ENCODE results near the gene SOAT2. TPM values are rescaled to one million over a fixed set of nuclear protein-coding genes. Genes with fewer than 3 reads are reported as not detected.

The SOAT2 gene
- total RNA-seq, 6 donors from 2014 or later: 0.11 to 3.1 (median 0.13) TPM; not detected in 3

DNA sequence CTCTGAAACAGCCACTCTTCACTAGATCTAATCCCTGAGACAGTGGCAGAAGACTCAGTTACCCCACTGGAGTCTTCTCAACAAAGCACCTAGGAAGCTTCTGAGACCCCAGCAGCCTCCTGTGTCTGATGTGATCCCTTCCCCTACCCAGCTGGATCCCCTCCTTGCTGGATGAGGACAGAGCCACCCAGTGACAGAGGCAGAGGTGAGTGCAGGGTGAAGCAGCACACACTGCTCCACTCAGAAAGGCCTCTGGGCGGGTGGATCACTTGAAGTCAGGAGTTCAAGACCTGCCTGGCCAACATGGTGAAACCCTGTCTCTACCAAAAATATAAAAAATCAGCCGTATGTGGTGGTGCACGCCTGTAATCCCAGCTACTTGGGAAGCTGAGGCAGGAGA, 26.8 kb upstream of the SOAT2 start:
- peaks cover 43 to 72% (median 61%) of the 10 kb centered on the region in 4 donors for H3K4me1 ChIP-seq
- H3K9me3 ChIP-seq: no peaks in the 10 kb centered on the region
- ATAC-seq (ENCODE audit: low FRiP score in 2 of 2) (no peak), DNase-seq (no peak)
- TF ChIP-seq EP300 (IDR thresholded peaks at IDR 0.05) (no peak), POLR2AphosphoS5 (IDR thresholded peaks at IDR 0.05) (no peak), POLR2A (IDR thresholded peaks at IDR 0.05) (no peak)
- TF ChIP-seq, protein P1, sequence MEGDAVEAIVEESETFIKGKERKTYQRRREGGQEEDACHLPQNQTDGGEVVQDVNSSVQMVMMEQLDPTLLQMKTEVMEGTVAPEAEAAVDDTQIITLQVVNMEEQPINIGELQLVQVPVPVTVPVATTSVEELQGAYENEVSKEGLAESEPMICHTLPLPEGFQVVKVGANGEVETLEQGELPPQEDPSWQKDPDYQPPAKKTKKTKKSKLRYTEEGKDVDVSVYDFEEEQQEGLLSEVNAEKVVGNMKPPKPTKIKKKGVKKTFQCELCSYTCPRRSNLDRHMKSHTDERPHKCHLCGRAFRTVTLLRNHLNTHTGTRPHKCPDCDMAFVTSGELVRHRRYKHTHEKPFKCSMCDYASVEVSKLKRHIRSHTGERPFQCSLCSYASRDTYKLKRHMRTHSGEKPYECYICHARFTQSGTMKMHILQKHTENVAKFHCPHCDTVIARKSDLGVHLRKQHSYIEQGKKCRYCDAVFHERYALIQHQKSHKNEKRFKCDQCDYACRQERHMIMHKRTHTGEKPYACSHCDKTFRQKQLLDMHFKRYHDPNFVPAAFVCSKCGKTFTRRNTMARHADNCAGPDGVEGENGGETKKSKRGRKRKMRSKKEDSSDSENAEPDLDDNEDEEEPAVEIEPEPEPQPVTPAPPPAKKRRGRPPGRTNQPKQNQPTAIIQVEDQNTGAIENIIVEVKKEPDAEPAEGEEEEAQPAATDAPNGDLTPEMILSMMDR (IDR thresholded peaks at IDR 0.05): no peak
- no peaks in the 10 kb centered on the region for H3K27me3 ChIP-seq
- WGBS, 2 donors: 93 to 97% methylated on average over 2 to 3 of the region's 3 CpGs
- H3K27ac ChIP-seq: peak overlapping the region in 3 of 4 donors; percentile 4 to 91 (median 12)
- H3K4me3 ChIP-seq: no peak overlapping the region
- peaks cover 0 to 47% (median 21%) of the 10 kb centered on the region in 4 donors for H3K36me3 ChIP-seq

DNA sequence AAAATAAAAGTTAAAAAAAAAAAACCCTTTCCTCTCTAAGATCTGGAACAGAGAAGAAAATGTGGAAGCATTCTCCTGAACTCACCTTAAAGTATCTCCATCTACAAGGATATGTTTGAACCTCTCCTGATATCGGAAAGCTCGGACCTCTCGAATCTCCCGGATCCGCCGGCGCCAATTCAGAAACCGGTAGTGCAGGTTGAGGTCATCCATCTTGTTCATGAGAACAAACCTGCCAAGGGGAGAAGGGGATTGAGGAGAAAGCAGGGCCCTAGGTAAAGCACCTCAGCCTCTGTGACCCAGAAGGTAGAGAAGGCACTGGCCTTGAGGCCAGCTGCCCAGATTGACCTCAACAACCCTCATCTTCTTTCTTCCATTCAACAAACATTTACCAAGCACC, 26.3 kb upstream of the SOAT2 start:
- TF ChIP-seq, protein P1 (IDR thresholded peaks at IDR 0.05): no peak
- no peak for TF ChIP-seq POLR2A (IDR thresholded peaks at IDR 0.05)
- no peak for TF ChIP-seq POLR2AphosphoS5 (IDR thresholded peaks at IDR 0.05)
- TF ChIP-seq EP300 (IDR thresholded peaks at IDR 0.05): no peak
- DNase-seq (no peak), ATAC-seq (ENCODE audit: low FRiP score in 2 of 2) (no peak)
- WGBS, 2 donors: 66 to 79% methylated on average over 8 of the region's 8 CpGs
- peaks cover 0 to 45% (median 21%) of the 10 kb centered on the region in 4 donors for H3K36me3 ChIP-seq
- H3K4me1 ChIP-seq: peaks cover 37 to 66% (median 56%) of the 10 kb centered on the region in 4 donors
- peak overlapping the region in 3 of 4 donors; percentile 48 to 91 (median 64) for H3K27ac ChIP-seq
- no peaks in the 10 kb centered on the region for H3K27me3 ChIP-seq
- H3K4me3 ChIP-seq: no peak overlapping the region
- no peaks in the 10 kb centered on the region for H3K9me3 ChIP-seq

DNA sequence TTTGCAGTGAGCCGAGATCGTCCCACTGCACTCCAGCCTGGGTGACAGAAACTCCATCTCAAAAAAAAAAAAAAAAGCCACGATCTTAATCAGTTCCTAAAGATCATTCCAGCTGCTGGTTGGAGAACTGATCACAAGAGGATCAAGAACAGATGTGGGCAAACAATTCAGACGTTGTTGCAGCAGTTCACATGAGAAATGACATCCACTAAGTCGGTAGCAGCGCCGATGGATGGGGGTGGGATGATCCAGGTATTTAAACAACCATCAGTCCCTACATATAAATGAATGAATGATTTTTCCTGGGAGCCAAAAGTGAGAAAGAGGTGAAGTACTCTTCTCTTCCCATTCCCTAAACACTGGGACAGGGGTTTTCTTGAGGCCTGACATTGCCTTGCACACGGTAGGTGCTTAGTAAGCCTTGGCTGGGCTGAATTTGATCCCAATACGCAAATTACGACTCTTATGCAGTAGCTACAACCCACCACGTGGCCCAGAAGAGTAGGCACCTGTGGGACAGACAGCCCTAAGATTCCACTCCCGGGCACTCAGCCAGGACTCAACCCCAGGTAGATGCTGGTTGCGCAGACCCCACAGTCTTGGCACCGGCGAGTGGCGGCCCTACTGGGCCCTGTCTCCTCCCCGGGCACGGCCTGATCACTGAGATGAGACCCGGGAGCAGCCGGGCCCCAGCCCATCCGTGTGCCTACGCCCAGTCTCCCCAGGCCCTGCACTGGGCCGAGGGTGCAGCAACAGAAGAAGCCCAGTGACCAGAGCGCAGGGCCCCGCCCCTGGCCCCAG, 24.7 kb upstream of the SOAT2 start:
- 35 to 46% methylated on average over 10 to 14 of the region's 25 CpGs for WGBS, 2 donors
- H3K4me1 ChIP-seq: peaks cover 23 to 52% (median 41%) of the 10 kb centered on the region in 4 donors
- ATAC-seq (ENCODE audit: low FRiP score in 2 of 2): peak; percentile 0 to 36

DNA sequence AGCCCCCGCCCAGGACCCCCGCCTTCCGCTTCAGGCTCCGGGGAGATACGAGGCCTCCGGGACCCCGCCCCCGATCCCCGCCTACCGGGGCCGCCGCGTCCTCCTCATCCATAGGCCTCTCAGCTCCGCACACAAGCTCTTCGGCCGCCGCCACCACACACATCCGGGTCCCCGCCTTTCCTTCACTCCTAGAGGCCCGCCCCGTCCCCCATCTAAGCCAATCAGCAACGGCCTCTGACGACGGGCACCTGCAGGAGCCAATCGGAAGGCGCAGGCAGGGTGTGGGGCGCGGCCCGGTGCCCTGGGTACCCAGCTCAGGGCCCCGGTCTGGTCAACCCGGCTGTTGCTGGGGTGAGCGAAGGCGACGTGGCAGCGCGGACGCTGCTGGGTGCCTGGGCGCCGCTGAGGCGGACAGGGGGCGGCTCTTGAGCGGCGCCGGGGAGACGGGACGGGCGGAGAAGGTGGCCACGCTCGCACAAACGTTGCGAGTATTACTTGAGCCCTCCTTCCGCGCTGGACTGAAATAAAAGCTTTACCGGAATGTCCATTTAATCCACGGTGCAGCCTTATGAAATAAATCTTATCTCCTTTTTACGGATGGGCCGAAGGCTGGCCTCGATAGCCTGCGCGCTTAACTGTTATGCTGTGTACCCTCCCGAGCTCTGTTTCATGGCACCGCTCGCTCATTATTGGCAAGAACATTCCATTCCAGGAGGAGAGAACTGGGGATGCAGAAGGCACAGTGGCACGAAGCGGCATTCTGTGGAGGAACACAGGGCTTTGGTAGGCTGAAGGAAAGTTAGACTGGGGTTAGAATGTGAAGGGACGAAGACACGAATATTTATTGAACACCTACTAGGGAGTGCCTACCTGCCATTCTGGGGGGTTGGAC, 23.8 kb upstream of the SOAT2 start, which contains the start of gene SPRYD3:
Gene SPRYD3, minus strand, starts transcription at position 165 of the 892 bp plus-strand sequence. Its CDS starts 57 bp downstream, at position 108.
- Histone ChIP-seq H3K4me3 (peak within 1 kb of the TSS; percentile 52 to 79 (median 66)), H3K36me3 (peaks cover 0 to 28% (median 17%) of the 10 kb centered on the region in 4 donors), H3K27ac (peak within 1 kb of the TSS; percentile 87 to 93 (median 91)), H3K9me3 (no peaks in the 10 kb centered on the region), H3K4me1 (peaks cover 16 to 43% (median 34%) of the 10 kb centered on the region in 4 donors), H3K27me3 (no peaks in the 10 kb centered on the region)
- TF ChIP-seq EP300 (IDR thresholded peaks at IDR 0.05) (no peak), POLR2A (IDR thresholded peaks at IDR 0.05) (peak in 3 of 4 donors; percentile 84 to 96 (median 88)), POLR2AphosphoS5 (IDR thresholded peaks at IDR 0.05) (peak; percentile 83 to 90)
- TF ChIP-seq, protein P1 (IDR thresholded peaks at IDR 0.05): peak in 1 of 6 experiments; percentile 11
- ATAC-seq (ENCODE audit: low FRiP score in 2 of 2): peak; percentile 99 to 100
- WGBS, 2 donors: 2 to 23% methylated on average over 6 to 42 of the region's 67 CpGs
- peak; percentile 98 for DNase-seq

More for the DNA sequence above, 24.7 kb upstream of the SOAT2 start:
- Histone ChIP-seq H3K9me3 (no peaks in the 10 kb centered on the region), H3K27ac (peak overlapping the region; percentile 87 to 93 (median 91)), H3K27me3 (no peaks in the 10 kb centered on the region), H3K4me3 (peak overlapping the region; percentile 52 to 79 (median 66)), H3K36me3 (peaks cover 0 to 35% (median 21%) of the 10 kb centered on the region in 4 donors)
- TF ChIP-seq POLR2AphosphoS5 (IDR thresholded peaks at IDR 0.05): no peak
- TF ChIP-seq, protein P1 (IDR thresholded peaks at IDR 0.05): peak in 2 of 6 experiments; percentile 13 to 22
- peak in 1 of 4 donors; percentile 13 for TF ChIP-seq POLR2A (IDR thresholded peaks at IDR 0.05)
- DNase-seq: peak in 1 of 2 donors; percentile 58
